ENCODE data around the gene BSCL2. TPM values are rescaled to one million over a fixed set of nuclear protein-coding genes. Genes with fewer than 3 reads are reported as not detected.
"Not testable (repeated sequence)": the region's sequence is repeated elsewhere in the genome, so short reads cannot be mapped to it uniquely, and the experiment has no call there.

BSCL2 gene
- total and polyA plus RNA-seq, 2 of the 13 experiments (the other 11 are each of a cell fraction or from before 2014, with no cell fraction given), result 19.5 to 21.1 TPM

DNA sequence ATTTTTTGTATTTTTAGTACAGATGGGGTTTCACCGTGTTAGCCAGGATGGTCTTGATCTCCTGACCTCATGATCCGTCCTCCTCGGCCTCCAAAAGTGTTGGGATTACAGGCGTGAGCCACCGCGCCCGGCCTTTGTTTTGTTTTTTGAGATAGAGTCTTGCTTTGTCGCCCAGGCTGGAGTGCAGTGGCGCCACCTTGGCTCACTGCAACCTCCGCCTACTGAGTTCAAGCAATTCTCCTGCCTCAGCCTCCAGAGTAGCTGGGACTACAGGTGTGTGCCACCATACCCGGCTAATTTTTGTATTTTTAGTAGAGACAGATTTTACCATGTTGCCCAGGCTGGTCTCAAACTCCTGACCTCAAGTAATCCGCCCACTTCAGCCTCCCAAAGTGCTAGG is 56.9 kb downstream of the BSCL2 start:
- H3K4me3 ChIP-seq (replicated peaks in 1 of 3; ENCODE audit: insufficient read depth in 1 of 3, low read depth in 2 of 3, low read length in 3 of 3); H3K27ac ChIP-seq (ENCODE audit: extremely low read length, insufficient read depth, low read length); H2AFZ ChIP-seq (ENCODE audit: low read length); H3K9me3 ChIP-seq (ENCODE audit: low read length); H3K4me2 ChIP-seq (ENCODE audit: low read depth, low read length); CTCF ChIA-PET (ENCODE audit: low intra/inter-chr PET ratio, low total read pairs); H3K27me3 ChIP-seq (ENCODE audit: control insufficient read depth in 1 of 2, insufficient read depth in 2 of 2, low read length in 2 of 2); H3K9ac ChIP-seq (ENCODE audit: insufficient read depth, low read depth, low read length); in situ Hi-C loops (cut with HindIII; ENCODE audit: extremely low pct_ligation_motif_present, low pct_unique_long_range_greater_than_20kb); H4K20me1 ChIP-seq (ENCODE audit: insufficient read depth, low read length); FAIRE-seq; ATAC-seq; DNase-seq (ENCODE audit: low spot score); BruUV-seq (replicated peaks): not testable (repeated sequence)
- intact Hi-C loops (cut with micrococcal nuclease; ENCODE audit: unreplicated experiment), result loop anchor here (5.0 kb wide), 2 partner anchors 38 to 58 kb away; partner anchors contain the start of genes EML3, ROM1 and TUT1
- Histone ChIP-seq H3K79me2 (ENCODE audit: insufficient read depth, low read length) (peaks cover 31% of the 10 kb centered on the region), H3K4me1 (ENCODE audit: insufficient read depth, low read length) (peaks cover 40% of the 10 kb centered on the region), H3K36me3 (replicated peaks in 1 of 2; ENCODE audit: control insufficient read depth in 1 of 2, insufficient read depth in 2 of 2, low read length in 2 of 2) (peaks cover 4 to 14% of the 10 kb centered on the region in 2 experiments; a peak in 3 of 5 replicates)
- TF ChIP-seq, protein P1, sequence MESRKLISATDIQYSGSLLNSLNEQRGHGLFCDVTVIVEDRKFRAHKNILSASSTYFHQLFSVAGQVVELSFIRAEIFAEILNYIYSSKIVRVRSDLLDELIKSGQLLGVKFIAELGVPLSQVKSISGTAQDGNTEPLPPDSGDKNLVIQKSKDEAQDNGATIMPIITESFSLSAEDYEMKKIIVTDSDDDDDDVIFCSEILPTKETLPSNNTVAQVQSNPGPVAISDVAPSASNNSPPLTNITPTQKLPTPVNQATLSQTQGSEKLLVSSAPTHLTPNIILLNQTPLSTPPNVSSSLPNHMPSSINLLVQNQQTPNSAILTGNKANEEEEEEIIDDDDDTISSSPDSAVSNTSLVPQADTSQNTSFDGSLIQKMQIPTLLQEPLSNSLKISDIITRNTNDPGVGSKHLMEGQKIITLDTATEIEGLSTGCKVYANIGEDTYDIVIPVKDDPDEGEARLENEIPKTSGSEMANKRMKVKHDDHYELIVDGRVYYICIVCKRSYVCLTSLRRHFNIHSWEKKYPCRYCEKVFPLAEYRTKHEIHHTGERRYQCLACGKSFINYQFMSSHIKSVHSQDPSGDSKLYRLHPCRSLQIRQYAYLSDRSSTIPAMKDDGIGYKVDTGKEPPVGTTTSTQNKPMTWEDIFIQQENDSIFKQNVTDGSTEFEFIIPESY (CRISPR knock-in tag; IDR thresholded peaks at IDR 0.05), result peak; percentile 69
- TF ChIP-seq, protein P2, sequence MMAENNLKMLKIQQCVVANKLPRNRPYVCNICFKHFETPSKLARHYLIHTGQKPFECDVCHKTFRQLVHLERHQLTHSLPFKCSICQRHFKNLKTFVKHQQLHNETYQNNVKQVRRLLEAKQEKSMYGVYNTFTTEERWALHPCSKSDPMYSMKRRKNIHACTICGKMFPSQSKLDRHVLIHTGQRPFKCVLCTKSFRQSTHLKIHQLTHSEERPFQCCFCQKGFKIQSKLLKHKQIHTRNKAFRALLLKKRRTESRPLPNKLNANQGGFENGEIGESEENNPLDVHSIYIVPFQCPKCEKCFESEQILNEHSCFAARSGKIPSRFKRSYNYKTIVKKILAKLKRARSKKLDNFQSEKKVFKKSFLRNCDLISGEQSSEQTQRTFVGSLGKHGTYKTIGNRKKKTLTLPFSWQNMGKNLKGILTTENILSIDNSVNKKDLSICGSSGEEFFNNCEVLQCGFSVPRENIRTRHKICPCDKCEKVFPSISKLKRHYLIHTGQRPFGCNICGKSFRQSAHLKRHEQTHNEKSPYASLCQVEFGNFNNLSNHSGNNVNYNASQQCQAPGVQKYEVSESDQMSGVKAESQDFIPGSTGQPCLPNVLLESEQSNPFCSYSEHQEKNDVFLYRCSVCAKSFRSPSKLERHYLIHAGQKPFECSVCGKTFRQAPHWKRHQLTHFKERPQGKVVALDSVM (CRISPR knock-in tag; IDR thresholded peaks at IDR 0.05), result peak; percentile 58
- POLR2A ChIA-PET, result interaction anchor here (1.0 to 1.4 kb wide), 3 partner anchors 19 to 76 kb away, joined by 3 to 5 read pairs (median 4); partner anchors contain the start of genes EEF1G and UQCC3
- WGBS (ENCODE audit: low lambda C conversion rate), result 95% methylated on average over 12 of the region's 12 CpGs

DNA sequence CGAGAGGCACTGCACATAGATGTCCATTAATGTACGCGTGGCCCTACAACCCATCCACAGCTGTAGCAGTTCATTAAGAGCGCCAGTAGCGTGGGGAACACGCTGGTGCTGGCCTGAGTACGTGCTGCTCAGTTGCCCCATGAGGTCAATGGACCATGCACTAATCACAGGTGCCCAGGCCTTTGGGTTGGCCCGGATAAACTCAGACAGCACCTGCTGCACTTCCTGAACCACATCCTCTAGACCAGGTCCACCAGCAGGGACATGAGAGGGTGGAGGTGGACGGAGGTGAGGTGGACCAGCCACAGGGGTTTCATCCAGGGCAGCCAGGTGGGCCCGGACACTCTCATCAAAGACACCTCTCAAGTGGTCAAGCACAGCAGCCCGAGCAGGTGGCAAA is 57.7 kb downstream of the BSCL2 start:
- H2AFZ ChIP-seq (ENCODE audit: low read length), result no peak overlapping the region
- no peak for FAIRE-seq
- no peak for ATAC-seq
- CTCF ChIA-PET (ENCODE audit: low intra/inter-chr PET ratio, low total read pairs), result no interaction called here
- H3K9me3 ChIP-seq (ENCODE audit: low read length), result no peaks in the 10 kb centered on the region
- no peak overlapping the region for H3K4me2 ChIP-seq (ENCODE audit: low read depth, low read length)
- in situ Hi-C loops (cut with HindIII; ENCODE audit: extremely low pct_ligation_motif_present, low pct_unique_long_range_greater_than_20kb) (no loop called here), intact Hi-C loops (cut with micrococcal nuclease; ENCODE audit: unreplicated experiment) (no loop called here)
- 94% methylated on average over 4 of the region's 11 CpGs for WGBS (ENCODE audit: low lambda C conversion rate)
- H3K4me3 ChIP-seq (replicated peaks in 1 of 3; ENCODE audit: insufficient read depth in 1 of 3, low read depth in 2 of 3, low read length in 3 of 3), result no peak overlapping the region
- peaks cover 8% of the 10 kb centered on the region for H4K20me1 ChIP-seq (ENCODE audit: insufficient read depth, low read length)
- no peaks in the 10 kb centered on the region for H3K27me3 ChIP-seq (ENCODE audit: control insufficient read depth in 1 of 2, insufficient read depth in 2 of 2, low read length in 2 of 2)
- H3K79me2 ChIP-seq (ENCODE audit: insufficient read depth, low read length), result peaks cover 38% of the 10 kb centered on the region
- TF ChIP-seq ZFP41 (CRISPR knock-in tag; IDR thresholded peaks at IDR 0.05; ENCODE audit: borderline replicate concordance) (no peak), BCL6 (CRISPR knock-in tag; IDR thresholded peaks at IDR 0.05) (no peak), SCMH1 (CRISPR knock-in tag; IDR thresholded peaks at IDR 0.05; ENCODE audit: borderline replicate concordance) (no peak), CC2D1A (CRISPR knock-in tag; IDR thresholded peaks at IDR 0.05) (no peak)
- TF ChIP-seq, protein P3, sequence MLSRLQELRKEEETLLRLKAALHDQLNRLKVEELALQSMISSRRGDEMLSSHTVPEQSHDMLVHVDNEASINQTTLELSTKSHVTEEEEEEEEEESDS (CRISPR knock-in tag; IDR thresholded peaks at IDR 0.05; ENCODE audit: borderline replicate concordance), result no peak
- TF ChIP-seq, protein P4, sequence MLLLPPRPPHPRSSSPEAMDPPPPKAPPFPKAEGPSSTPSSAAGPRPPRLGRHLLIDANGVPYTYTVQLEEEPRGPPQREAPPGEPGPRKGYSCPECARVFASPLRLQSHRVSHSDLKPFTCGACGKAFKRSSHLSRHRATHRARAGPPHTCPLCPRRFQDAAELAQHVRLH (CRISPR knock-in tag; IDR thresholded peaks at IDR 0.05; ENCODE audit: borderline replicate concordance, low read depth), result no peak
- TF ChIP-seq, protein P5, sequence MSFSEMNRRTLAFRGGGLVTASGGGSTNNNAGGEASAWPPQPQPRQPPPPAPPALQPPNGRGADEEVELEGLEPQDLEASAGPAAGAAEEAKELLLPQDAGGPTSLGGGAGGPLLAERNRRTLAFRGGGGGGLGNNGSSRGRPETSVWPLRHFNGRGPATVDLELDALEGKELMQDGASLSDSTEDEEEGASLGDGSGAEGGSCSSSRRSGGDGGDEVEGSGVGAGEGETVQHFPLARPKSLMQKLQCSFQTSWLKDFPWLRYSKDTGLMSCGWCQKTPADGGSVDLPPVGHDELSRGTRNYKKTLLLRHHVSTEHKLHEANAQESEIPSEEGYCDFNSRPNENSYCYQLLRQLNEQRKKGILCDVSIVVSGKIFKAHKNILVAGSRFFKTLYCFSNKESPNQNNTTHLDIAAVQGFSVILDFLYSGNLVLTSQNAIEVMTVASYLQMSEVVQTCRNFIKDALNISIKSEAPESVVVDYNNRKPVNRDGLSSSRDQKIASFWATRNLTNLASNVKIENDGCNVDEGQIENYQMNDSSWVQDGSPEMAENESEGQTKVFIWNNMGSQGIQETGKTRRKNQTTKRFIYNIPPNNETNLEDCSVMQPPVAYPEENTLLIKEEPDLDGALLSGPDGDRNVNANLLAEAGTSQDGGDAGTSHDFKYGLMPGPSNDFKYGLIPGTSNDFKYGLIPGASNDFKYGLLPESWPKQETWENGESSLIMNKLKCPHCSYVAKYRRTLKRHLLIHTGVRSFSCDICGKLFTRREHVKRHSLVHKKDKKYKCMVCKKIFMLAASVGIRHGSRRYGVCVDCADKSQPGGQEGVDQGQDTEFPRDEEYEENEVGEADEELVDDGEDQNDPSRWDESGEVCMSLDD (CRISPR knock-in tag; IDR thresholded peaks at IDR 0.05; ENCODE audit: borderline replicate concordance), result no peak
- peaks cover 43% of the 10 kb centered on the region for H3K4me1 ChIP-seq (ENCODE audit: insufficient read depth, low read length)
- peaks cover 4 to 16% of the 10 kb centered on the region in 2 experiments; a peak in 3 of 5 replicates for H3K36me3 ChIP-seq (replicated peaks in 1 of 2; ENCODE audit: control insufficient read depth in 1 of 2, insufficient read depth in 2 of 2, low read length in 2 of 2)
- H3K9ac ChIP-seq (ENCODE audit: insufficient read depth, low read depth, low read length), result no peak overlapping the region
- POLR2A ChIA-PET, result interaction anchor here (0.9 to 2.6 kb wide), 3 partner anchors 16 to 192 kb away, joined by 3 to 19 read pairs (median 5); partner anchors contain the start of genes C11orf98, CSKMT and EEF1G
- H3K27ac ChIP-seq (ENCODE audit: extremely low read length, insufficient read depth, low read length), result no peak overlapping the region
- DNase-seq (ENCODE audit: low spot score), result no peak
- no TSS peak for BruUV-seq (replicated peaks)

Measured in HepG2 (cell line).